Activated CD8-positive, alpha-beta T cell treated with anti-CD3 and anti-CD28 coated beads, Interleukin-2, amount 10 ng/mL, durations not matched to agents 7 days and 5 days (primary cell): ENCODE results near the gene GLCCI1. TPM values are rescaled to one million over a fixed set of nuclear protein-coding genes. Genes with fewer than 3 reads are reported as not detected.
"Not testable (repeated sequence)": the region's sequence is repeated elsewhere in the genome, so short reads cannot be mapped to it uniquely, and the experiment has no call there.

ENCODE experiments used
- ATAC-seq: fragments of 150-1000 bp; cut with Tn5 transposase; one replicate; pipeline ENCODE4 v1.10.0; 2021; ENCODE audit warnings: moderate library complexity
- CTCF ChIA-PET: fragments of 350-600 bp; sonication (Branson Sonifier 250); formaldehyde crosslinking; loops from one replicate; lab custom pipeline; 2021; ENCODE audit warnings: antibody characterized with exemption; lab: Charles Lee
- POLR2A ChIA-PET: fragments of 350-600 bp; sonication (Branson Sonifier 250); formaldehyde crosslinking; loops from one replicate; lab custom pipeline; 2021; ENCODE audit warnings: antibody characterized with exemption; lab: Charles Lee
- DNase-seq: peaks from one replicate; pipeline ENCODE4 v3.0.0-alpha.2; 2020
- H3K27ac Mint-ChIP-seq: one replicate; pipeline ENCODE4 v1.8.0; 2021; ENCODE audit warnings: mild to moderate bottlenecking, mixed read lengths
- H3K27me3 Mint-ChIP-seq: one replicate; pipeline ENCODE4 v1.8.0; 2021; ENCODE audit warnings: low read depth, mixed read lengths
- H3K36me3 Mint-ChIP-seq: one replicate; pipeline ENCODE4 v1.8.0; 2021; ENCODE audit warnings: low read depth, mixed read lengths
- H3K4me1 Mint-ChIP-seq: one replicate; pipeline ENCODE4 v1.8.0; 2021; ENCODE audit warnings: low read depth, mixed read lengths
- H3K4me3 Mint-ChIP-seq: one replicate; pipeline ENCODE4 v1.8.0; 2021; ENCODE audit warnings: mild to moderate bottlenecking, mixed read lengths
- H3K9me3 Mint-ChIP-seq: one replicate; pipeline ENCODE4 v1.8.0; 2022; ENCODE audit warnings: mixed read lengths; ENCODE audit not compliant: insufficient read depth
- total RNA-seq, 2 experiments: library from RNA; stranded (reverse); gene quantifications; one replicate each; pipeline ENCODE4 v1.2.3, GENCODE V29; 2021

GLCCI1 gene
- total RNA-seq, 2 experiments from 2014 or later, result 17.5 to 17.7 TPM

GRCh38 chr7:7990441-7990761 lies 21.8 kb downstream of the GLCCI1 start:
- H3K9me3 Mint-ChIP-seq, result peaks cover 16% of the 10 kb centered on the region
- peak overlapping the region; percentile 31 for H3K27ac Mint-ChIP-seq
- H3K4me1 Mint-ChIP-seq, result peaks cover 24% of the 10 kb centered on the region
- no peaks in the 10 kb centered on the region for H3K27me3 Mint-ChIP-seq
- H3K4me3 Mint-ChIP-seq, result no peak overlapping the region
- no peak for DNase-seq
- peaks cover 14% of the 10 kb centered on the region for H3K36me3 Mint-ChIP-seq
- no peak for ATAC-seq
- ChIA-PET POLR2A (interaction anchor here (1.8 kb wide), 1 partner anchor 20 kb away, joined by 7 read pairs; no protein-coding TSS in a partner anchor), CTCF (interaction anchor here (0.9 to 1.9 kb wide), 5 partner anchors 8 to 135 kb away, joined by 3 to 6 read pairs (median 3); partner anchors contain the start of gene GLCCI1)

- ATAC-seq (no peak), DNase-seq (no peak)
- H3K27ac Mint-ChIP-seq, result no peak overlapping the region
- ChIA-PET CTCF (no interaction called here), POLR2A (no interaction called here)
- peaks cover 29% of the 10 kb centered on the region for H3K4me1 Mint-ChIP-seq
- no peaks in the 10 kb centered on the region for H3K27me3 Mint-ChIP-seq
- no peak overlapping the region for H3K4me3 Mint-ChIP-seq
- H3K9me3 Mint-ChIP-seq, result peaks cover 16% of the 10 kb centered on the region
- H3K36me3 Mint-ChIP-seq, result peaks cover 17% of the 10 kb centered on the region
These were observed 23.9 kb downstream of the GLCCI1 start for GRCh38 chr7:7992506-7992905.

- H3K27ac Mint-ChIP-seq, H3K4me1 Mint-ChIP-seq, ATAC-seq, CTCF ChIA-PET, H3K27me3 Mint-ChIP-seq, DNase-seq, POLR2A ChIA-PET, H3K4me3 Mint-ChIP-seq: not testable (repeated sequence)
- Mint-ChIP-seq H3K36me3 (peaks cover 19% of the 10 kb centered on the region), H3K9me3 (peaks cover 17% of the 10 kb centered on the region)
These were observed 26.8 kb downstream of the GLCCI1 start for GRCh38 chr7:7995348-7995747.

GRCh38 chr7:7996568-7996967 lies 28.0 kb downstream of the GLCCI1 start:
- ATAC-seq (no peak), DNase-seq (no peak)
- CTCF ChIA-PET, result interaction anchor here (1.0 to 2.6 kb wide), 2 partner anchors 18 to 29 kb away, joined by 3 to 7 read pairs; partner anchors contain the start of gene GLCCI1
- POLR2A ChIA-PET, result interaction anchor here (0.7 kb wide), 2 partner anchors 205 to 392 kb away, joined by 3 read pairs; no protein-coding TSS in a partner anchor
- peaks cover 25% of the 10 kb centered on the region for H3K36me3 Mint-ChIP-seq
- peaks cover 10% of the 10 kb centered on the region for H3K4me1 Mint-ChIP-seq
- peaks cover 23% of the 10 kb centered on the region for H3K9me3 Mint-ChIP-seq
- no peak overlapping the region for H3K27ac Mint-ChIP-seq
- no peaks in the 10 kb centered on the region for H3K27me3 Mint-ChIP-seq
- no peak overlapping the region for H3K4me3 Mint-ChIP-seq

GRCh38 chr7:8000315-8000941 lies 31.8 kb downstream of the GLCCI1 start:
- ATAC-seq (no peak), DNase-seq (no peak)
- Mint-ChIP-seq H3K4me3 (no peak overlapping the region), H3K27ac (no peak overlapping the region), H3K9me3 (peaks cover 7% of the 10 kb centered on the region), H3K27me3 (no peaks in the 10 kb centered on the region), H3K4me1 (peaks cover 10% of the 10 kb centered on the region), H3K36me3 (peaks cover 25% of the 10 kb centered on the region)
- ChIA-PET POLR2A (no interaction called here), CTCF (interaction anchor here (1.2 to 1.5 kb wide), 2 partner anchors 11 to 36 kb away, joined by 3 read pairs; no protein-coding TSS in a partner anchor)

- H3K36me3 Mint-ChIP-seq, result peaks cover 38% of the 10 kb centered on the region
These were observed 34.5 kb downstream of the GLCCI1 start for GRCh38 chr7:8003077-8003476.

GRCh38 chr7:8005279-8005678 lies 36.7 kb downstream of the GLCCI1 start:
- CTCF ChIA-PET, result interaction anchor here (0.8 to 1.2 kb wide), 2 partner anchors 30 to 185 kb away, joined by 3 read pairs; no protein-coding TSS in a partner anchor
- no peak for DNase-seq
- no peak overlapping the region for H3K4me3 Mint-ChIP-seq
- H3K9me3 Mint-ChIP-seq, result peaks cover 6% of the 10 kb centered on the region
- POLR2A ChIA-PET, result interaction anchor here (0.7 kb wide), 1 partner anchor 34 kb away, joined by 3 read pairs; no protein-coding TSS in a partner anchor
- H3K27ac Mint-ChIP-seq, result no peak overlapping the region
- peaks cover 39% of the 10 kb centered on the region for H3K36me3 Mint-ChIP-seq
- peaks cover 4% of the 10 kb centered on the region for H3K4me1 Mint-ChIP-seq
- ATAC-seq, result no peak
- no peaks in the 10 kb centered on the region for H3K27me3 Mint-ChIP-seq

More at GRCh38 chr7:8003077-8003476, 34.5 kb downstream of the GLCCI1 start:
- ATAC-seq, result no peak
- ChIA-PET POLR2A (no interaction called here), CTCF (no interaction called here)
- H3K27ac Mint-ChIP-seq, result no peak overlapping the region
- peaks cover 4% of the 10 kb centered on the region for H3K4me1 Mint-ChIP-seq
- DNase-seq, result no peak
- peaks cover 7% of the 10 kb centered on the region for H3K9me3 Mint-ChIP-seq
- H3K4me3 Mint-ChIP-seq, result no peak overlapping the region
- H3K27me3 Mint-ChIP-seq, result no peaks in the 10 kb centered on the region

- no peaks in the 10 kb centered on the region for H3K27me3 Mint-ChIP-seq
- peaks cover 13% of the 10 kb centered on the region for H3K4me1 Mint-ChIP-seq
- DNase-seq, result no peak
- ChIA-PET POLR2A (no interaction called here), CTCF (no interaction called here)
- H3K9me3 Mint-ChIP-seq, result no peaks in the 10 kb centered on the region
- peak overlapping the region; percentile 16 for H3K27ac Mint-ChIP-seq
- H3K4me3 Mint-ChIP-seq, result no peak overlapping the region
- H3K36me3 Mint-ChIP-seq, result peaks cover 12% of the 10 kb centered on the region
- ATAC-seq, result no peak
These were observed 45.8 kb downstream of the GLCCI1 start for GRCh38 chr7:8014399-8014798.

GRCh38 chr7:8015100-8015745 lies 46.6 kb downstream of the GLCCI1 start:
- H3K27ac Mint-ChIP-seq, result peak overlapping the region; percentile 61
- POLR2A ChIA-PET, result no interaction called here
- no peak for DNase-seq

GRCh38 chr7:8015746-8016120 lies 47.1 kb downstream of the GLCCI1 start:
- peaks cover 13% of the 10 kb centered on the region for H3K4me1 Mint-ChIP-seq
- CTCF ChIA-PET, result no interaction called here
- ATAC-seq (no peak), DNase-seq (no peak)
- no peaks in the 10 kb centered on the region for H3K9me3 Mint-ChIP-seq
- POLR2A ChIA-PET, result no interaction called here
- peaks cover 11% of the 10 kb centered on the region for H3K36me3 Mint-ChIP-seq
- H3K27me3 Mint-ChIP-seq, result no peaks in the 10 kb centered on the region
- H3K27ac Mint-ChIP-seq, result no peak overlapping the region
- H3K4me3 Mint-ChIP-seq, result no peak overlapping the region

More at GRCh38 chr7:8015100-8015745, 46.6 kb downstream of the GLCCI1 start:
- Mint-ChIP-seq H3K27me3 (no peaks in the 10 kb centered on the region), H3K9me3 (no peaks in the 10 kb centered on the region), H3K4me1 (peaks cover 13% of the 10 kb centered on the region), H3K4me3 (no peak overlapping the region), H3K36me3 (peaks cover 11% of the 10 kb centered on the region)
- CTCF ChIA-PET, result no interaction called here
- peak; percentile 76 for ATAC-seq

- no peak overlapping the region for H3K27ac Mint-ChIP-seq
- H3K9me3 Mint-ChIP-seq, result no peaks in the 10 kb centered on the region
- DNase-seq (no peak), ATAC-seq (no peak)
- peaks cover 13% of the 10 kb centered on the region for H3K4me1 Mint-ChIP-seq
- H3K36me3 Mint-ChIP-seq, result peaks cover 12% of the 10 kb centered on the region
- H3K4me3 Mint-ChIP-seq, result no peak overlapping the region
- CTCF ChIA-PET, result interaction anchor here (0.8 to 1.2 kb wide), 2 partner anchors 11 to 17 kb away, joined by 3 read pairs; no protein-coding TSS in a partner anchor
- POLR2A ChIA-PET, result no interaction called here
- H3K27me3 Mint-ChIP-seq, result no peaks in the 10 kb centered on the region
These were observed 48.8 kb downstream of the GLCCI1 start for GRCh38 chr7:8017423-8017822.

- POLR2A ChIA-PET, result no interaction called here
- H3K9me3 Mint-ChIP-seq, result no peaks in the 10 kb centered on the region
- no peak overlapping the region for H3K27ac Mint-ChIP-seq
- no peak overlapping the region for H3K4me3 Mint-ChIP-seq
- DNase-seq (no peak), ATAC-seq (no peak)
- peaks cover 13% of the 10 kb centered on the region for H3K4me1 Mint-ChIP-seq
- CTCF ChIA-PET, result interaction anchor here (1.2 kb wide), 1 partner anchor 11 kb away, joined by 3 read pairs; no protein-coding TSS in a partner anchor
- no peaks in the 10 kb centered on the region for H3K27me3 Mint-ChIP-seq
- H3K36me3 Mint-ChIP-seq, result peaks cover 20% of the 10 kb centered on the region
These were observed 50.4 kb downstream of the GLCCI1 start for GRCh38 chr7:8018961-8019360.
